Fibroblast of upper back skin (primary cell): ENCODE results near the gene ZNF563.

ENCODE experiments used
- DNase-seq: peaks from one replicate; pipeline ENCODE4 v3.0.0-alpha.2; 2013

Gene ZNF563

GRCh38 chr19:12294249-12295158 lies 38.9 kb downstream of the ZNF563 start, which contains the start of gene ZNF44:
TSS of gene ZNF44 (minus strand) at chr19:12294883. CDS start at chr19:12294694, 189 bp downstream.
- DNase-seq: peak; percentile 93

DNA sequence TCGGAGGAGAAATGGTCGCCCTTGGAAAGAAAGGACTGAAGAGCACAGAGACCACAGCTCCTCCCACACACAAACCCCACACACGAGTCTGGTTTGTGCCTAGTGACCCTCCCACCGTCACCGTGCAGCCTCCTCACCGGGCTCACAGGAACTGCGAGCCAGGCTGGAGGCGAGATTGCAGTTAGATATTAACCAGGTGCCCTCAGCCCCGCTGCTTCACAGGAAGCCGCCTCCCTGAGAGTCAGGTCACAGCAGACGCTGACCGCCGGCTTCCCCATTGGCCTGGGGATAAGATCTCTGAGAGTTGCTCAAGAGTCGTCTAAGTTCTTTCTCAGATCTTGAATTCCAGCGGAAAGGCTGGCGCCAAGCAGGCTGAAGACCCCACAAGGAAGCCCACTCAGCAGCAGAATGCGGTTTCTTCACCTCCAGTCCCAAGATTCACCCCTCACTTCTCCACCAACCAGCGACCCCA lies 39.6 kb downstream of the ZNF563 start:
- peak; percentile 31 for DNase-seq

GRCh38 chr19:12289790-12290065 lies 43.7 kb downstream of the ZNF563 start:
- no peak for DNase-seq

- no peak for DNase-seq
These were observed 45.4 kb downstream of the ZNF563 start for GRCh38 chr19:12287958-12288500.

- DNase-seq: no peak
These were observed 48.8 kb downstream of the ZNF563 start for GRCh38 chr19:12284631-12285030.

DNA sequence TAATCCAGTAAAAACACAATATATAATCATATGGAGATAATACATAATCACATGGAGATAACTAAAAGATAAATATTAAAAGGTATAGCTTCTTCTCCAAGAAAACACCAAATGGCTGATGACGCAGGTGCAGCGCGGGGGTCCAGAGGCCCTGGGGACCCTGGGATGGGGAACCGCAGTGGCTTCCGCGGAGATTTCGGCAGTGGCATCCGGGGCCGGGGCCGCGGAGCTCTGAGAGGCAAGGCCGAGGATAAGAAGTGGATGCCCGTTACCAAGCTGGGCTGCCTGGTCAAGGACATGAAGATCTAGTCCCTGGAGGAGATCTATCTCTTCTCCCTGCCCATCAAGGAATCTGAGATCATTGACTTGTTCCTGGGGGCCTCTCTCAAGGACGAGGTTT lies 49.2 kb downstream of the ZNF563 start:
- DNase-seq: no peak

GRCh38 chr19:12278713-12279112 lies 54.7 kb downstream of the ZNF563 start:
- DNase-seq: no peak

GRCh38 chr19:12272980-12273901 lies 60.2 kb downstream of the ZNF563 start:
- no peak for DNase-seq

DNA sequence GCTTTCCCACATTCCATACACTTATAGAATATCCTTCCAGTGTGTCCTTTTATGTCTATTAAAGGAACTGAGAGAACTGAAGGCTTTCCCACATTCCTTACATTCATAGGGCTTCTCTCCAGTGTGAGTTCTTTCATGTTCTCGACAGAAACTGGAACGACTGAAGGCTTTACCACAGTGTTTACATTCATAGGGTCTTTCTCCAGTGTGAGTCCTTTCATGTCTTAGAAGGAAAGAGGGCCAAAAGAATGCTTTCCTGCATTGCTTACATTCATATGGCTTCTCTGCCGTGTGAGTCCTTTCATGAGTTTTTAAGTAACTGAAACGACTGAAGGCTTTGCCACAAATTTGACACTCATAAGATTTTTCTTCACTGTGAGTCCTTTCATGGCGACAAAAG lies 61.0 kb downstream of the ZNF563 start:
- no peak for DNase-seq

GRCh38 chr19:12270854-12271253 lies 62.6 kb downstream of the ZNF563 start:
- no peak for DNase-seq
